ENCODE measurements around the gene CD1B.
"Not testable (repeated sequence)": the region's sequence is repeated elsewhere in the genome, so short reads cannot be mapped to it uniquely, and the experiment has no call there.

The CD1B gene

GRCh38 chr1:158328426-158328825 is 2.9 kb downstream of the CD1B start:
- no peak for DNase-seq

- DNase-seq: no peak
Observed at GRCh38 chr1:158327481-158327880, 3.9 kb downstream of the CD1B start.

GRCh38 chr1:158324395-158324794 is 6.9 kb downstream of the CD1B start:
- DNase-seq: no peak

GRCh38 chr1:158323866-158324265 is 7.5 kb downstream of the CD1B start:
- no peak for DNase-seq

GRCh38 chr1:158311066-158311465 is 20.3 kb downstream of the CD1B start:
- no peak for DNase-seq

GRCh38 chr1:158310623-158311022 is 20.7 kb downstream of the CD1B start:
- no peak for DNase-seq

GRCh38 chr1:158295791-158296190 is 35.5 kb downstream of the CD1B start:
- no peak for DNase-seq

GRCh38 chr1:158290321-158290844 is 40.9 kb downstream of the CD1B start:
- DNase-seq: no peak

- no peak for DNase-seq
Observed at GRCh38 chr1:158289811-158290210, 41.5 kb downstream of the CD1B start, which contains the start of gene CD1C. Gene CD1C, plus strand, starts transcription at chr1:158289923. Its CDS starts 142 bp downstream, at chr1:158290065.

- no peak for DNase-seq
Observed at GRCh38 chr1:158286941-158287346, 44.4 kb downstream of the CD1B start.

GRCh38 chr1:158286487-158286886 is 44.8 kb downstream of the CD1B start:
- no peak for DNase-seq

- DNase-seq: no peak
Observed at GRCh38 chr1:158285756-158286241, 45.5 kb downstream of the CD1B start.

GRCh38 chr1:158283965-158284364 is 47.4 kb downstream of the CD1B start:
- DNase-seq: no peak

- not testable (repeated sequence) for DNase-seq
Observed at GRCh38 chr1:158282421-158282820, 48.9 kb downstream of the CD1B start.

All from fibroblast of skin of abdomen (primary cell).